PC-3 (cell line): Measurements from ENCODE around the gene SRSF1. TPM values are rescaled to one million over a fixed set of nuclear protein-coding genes. Genes with fewer than 3 reads are reported as not detected.

Experiments
- ATAC-seq: fragments of 200-7000 bp; cut with Tn5 transposase; 2 replicates; pipeline ENCODE4 v1.9.1; 2020; ENCODE audit warnings: mild to moderate bottlenecking, moderate library complexity
- Bru-seq: library from RNA; stranded (reverse); fragments of 400-500 nt; gene quantifications from one replicate; lab custom pipeline; 2021; lab: Mats Ljungman, UMichigan
- BruChase-seq, 2 experiments: library from RNA; stranded (reverse); fragments of 400-500 nt; gene quantifications; one replicate each; lab custom pipeline; 2021; lab: Mats Ljungman, UMichigan
- BruUV-seq: library from RNA; stranded (reverse); fragments of 400-500 nt; replicated peaks from 2 replicates; lab custom pipeline; 2021; lab: Mats Ljungman, UMichigan
- CTCF ChIA-PET: fragments of 300-600 bp; sonication (Branson Sonifier 250); formaldehyde crosslinking; loops from one replicate; lab custom pipeline; 2022; ENCODE audit warnings: antibody characterized with exemption; lab: Charles Lee
- POLR2A ChIA-PET: fragments of 300-600 bp; sonication (Branson Sonifier 250); formaldehyde crosslinking; loops from one replicate; lab custom pipeline; 2022; ENCODE audit warnings: antibody characterized with exemption; ENCODE audit not compliant: unreplicated experiment; lab: Charles Lee
- DNase-seq: peaks from one replicate; pipeline ENCODE4 v3.0.0-alpha.2; 2015
- H2AFZ ChIP-seq: fragments of 300-600 bp; sonication (generic); 2 replicates; pipeline ENCODE4 v1.6.0; 2016; ENCODE audit warnings: antibody characterized with exemption, low read length
- H3F3A ChIP-seq: fragments of 300-600 bp; sonication (generic); one replicate; pipeline ENCODE4 v1.6.0; 2017; ENCODE audit warnings: antibody characterized with exemption, low read length, control low read depth, mild to moderate bottlenecking; ENCODE audit not compliant: unreplicated experiment
- H3K27ac ChIP-seq: fragments of 300-600 bp; sonication (generic); 2 replicates; pipeline ENCODE4 v1.5.1; 2016; ENCODE audit warnings: mild to moderate bottlenecking, low read length
- H3K27me3 ChIP-seq: fragments of 300-600 bp; sonication (generic); 2 replicates; pipeline ENCODE4 v1.6.1; 2016; ENCODE audit warnings: low read length, mixed read lengths
- H3K36me3 ChIP-seq: fragments of 300-600 bp; sonication (generic); 2 replicates; pipeline ENCODE4 v1.6.1; 2016; ENCODE audit warnings: low read depth, mixed run types, low read length, mixed read lengths
- H3K4me1 ChIP-seq: fragments of 300-600 bp; sonication (generic); 2 replicates; pipeline ENCODE4 v1.5.1; 2016; ENCODE audit warnings: low read length; ENCODE audit not compliant: insufficient read depth
- H3K4me2 ChIP-seq: fragments of 300-600 bp; sonication (generic); 2 replicates; pipeline ENCODE4 v1.6.0; 2016; ENCODE audit warnings: low read length
- H3K4me3 ChIP-seq: fragments of 300-600 bp; sonication (generic); 2 replicates; pipeline ENCODE4 v1.5.1; 2016; ENCODE audit warnings: mild to moderate bottlenecking, low read length, mixed read lengths
- H3K79me2 ChIP-seq: fragments of 300-600 bp; sonication (generic); 2 replicates; pipeline ENCODE4 v1.6.1; 2017; ENCODE audit warnings: low read length, mixed read lengths
- H3K9ac ChIP-seq: fragments of 300-600 bp; sonication (generic); 2 replicates; pipeline ENCODE4 v1.6.0; 2016; ENCODE audit warnings: mild to moderate bottlenecking, low read length
- H3K9me2 ChIP-seq: fragments of 300-600 bp; sonication (generic); replicated peaks from 2 replicates; pipeline ENCODE4 v1.6.1; 2016; ENCODE audit warnings: mixed run types, low read length, mixed read lengths
- H3K9me3 ChIP-seq: fragments of 300-600 bp; sonication (generic); 2 replicates; pipeline ENCODE4 v1.6.1; 2016; ENCODE audit warnings: low read length, mixed read lengths
- H4K20me1 ChIP-seq: fragments of 300-600 bp; sonication (generic); 2 replicates; pipeline ENCODE4 v1.6.1; 2016; ENCODE audit warnings: low read length, mixed read lengths
- CTCF ChIP-seq: fragments of 300-600 bp; sonication (generic); conservative IDR thresholded peaks from 2 replicates; pipeline ENCODE4 v1.5.1; 2017; ENCODE audit warnings: antibody characterized with exemption, low read depth, mild to moderate bottlenecking, low read length
- EZH2 ChIP-seq: fragments of 300-600 bp; sonication (generic); IDR thresholded peaks from one replicate; pipeline ENCODE4 v1.6.1; 2017; ENCODE audit warnings: antibody characterized with exemption, mild to moderate bottlenecking, low read length; ENCODE audit not compliant: unreplicated experiment
- EZH2phosphoT487 ChIP-seq: fragments of 300-600 bp; sonication (generic); IDR thresholded peaks from 2 replicates; pipeline ENCODE4 v1.6.1; 2018; ENCODE audit warnings: mild to moderate bottlenecking, antibody characterized with exemption, low read length, borderline replicate concordance
- intact Hi-C: fragments of 100-400 bp; cut with micrococcal nuclease; formaldehyde crosslinking; loops from 2 replicates; pipeline ENCODE4 v1.9.0; 2023
- long read RNA-seq: library from polyadenylated mRNA; unstranded; transcript quantifications from one replicate; pipeline ENCODE4 v2.0.0, GENCODE V29; 2021; ENCODE audit not compliant: unreplicated experiment
- total RNA-seq: library from RNA; depleted of rRNA; stranded (reverse); fragments of >200 nt; gene quantifications from 2 replicates; pipeline ENCODE4 v1.2.3, GENCODE V29; 2014; rRNA removed

SRSF1 gene
- total RNA-seq (325 and 342 TPM in 2 replicates), Bru-seq, nascent RNA (percentile 100 among the genes with signal in this experiment), BruChase-seq, experiment 1, labeled RNA remaining after a 6-hour chase (percentile 100 among the genes with signal in this experiment), BruChase-seq, experiment 2, labeled RNA remaining after a 2-hour chase (percentile 100 among the genes with signal in this experiment)
- long read RNA-seq, transcript SRSF1-204 (4 exons, 1,720 nt): minor isoform, 40 of 154 reads
- long read RNA-seq, transcript SRSF1-201 (4 exons, 1,513 nt): major isoform, 86 of 154 reads
- long read RNA-seq, partial matches to known transcripts: 13 of 154 reads
- long read RNA-seq, other reads (novel, unspliced or antisense): 11 of 154 reads

- Histone ChIP-seq H3K9ac (peak within 1 kb of the TSS; percentile 98), H3K4me1 (peaks cover 29% of the 10 kb centered on the region), H3K36me3 (peaks cover 43% of the 10 kb centered on the region), H3K9me2 (no peaks in the 10 kb centered on the region), H3K4me3 (peak within 1 kb of the TSS; percentile 96), H3F3A (peaks cover 15% of the 10 kb centered on the region), H3K9me3 (no peaks in the 10 kb centered on the region), H4K20me1 (peaks cover 42% of the 10 kb centered on the region), H3K79me2 (peaks cover 56% of the 10 kb centered on the region), H2AFZ (peak within 1 kb of the TSS; percentile 88), H3K4me2 (peak within 1 kb of the TSS; percentile 95), H3K27me3 (no peaks in the 10 kb centered on the region), H3K27ac (peak within 1 kb of the TSS; percentile 90)
- CTCF ChIA-PET: interaction anchor here (0.6 to 0.8 kb wide), 4 partner anchors 41 to 173 kb away, joined by 3 to 6 read pairs (median 4); no protein-coding TSS in a partner anchor
- POLR2A ChIA-PET: interaction anchor here (0.5 to 1.2 kb wide), 11 partner anchors 22 to 527 kb away, joined by 3 to 15 read pairs (median 3); partner anchors contain the start of gene MRPS23
- ATAC-seq (peak; percentile 87), DNase-seq (peak; percentile 99)
- BruUV-seq: TSS peak; percentile 79
- TF ChIP-seq CTCF (no peak), EZH2 (no peak), EZH2phosphoT487 (no peak)
- intact Hi-C loops: loop anchor here (1.0 kb wide), 1 partner anchor 77 kb away; no protein-coding TSS in a partner anchor
Measured at GRCh38 chr17:58006924-58007780, at the start of gene SRSF1. Gene SRSF1 (minus strand): TSS chr17:58007246. CDS start chr17:58007137, 109 bp downstream.

GRCh38 chr17:58056476-58056875 is 49.4 kb upstream of the SRSF1 start:
- BruUV-seq: no TSS peak
- POLR2A ChIA-PET: no interaction called here

More at GRCh38 chr17:58056476-58056875, 49.4 kb upstream of the SRSF1 start:
- Histone ChIP-seq H3K9me3 (no peaks in the 10 kb centered on the region), H3F3A (no peaks in the 10 kb centered on the region), H3K79me2 (no peaks in the 10 kb centered on the region), H3K9ac (no peak overlapping the region), H3K9me2 (no peaks in the 10 kb centered on the region), H3K4me3 (no peak overlapping the region), H3K36me3 (no peaks in the 10 kb centered on the region), H3K4me2 (peak overlapping the region; percentile 32), H4K20me1 (no peaks in the 10 kb centered on the region), H2AFZ (peak overlapping the region; percentile 42; the same call in 1 of the 2 replicates), H3K27ac (no peak overlapping the region), H3K4me1 (peaks cover 12% of the 10 kb centered on the region), H3K27me3 (no peaks in the 10 kb centered on the region)
- DNase-seq (peak; percentile 69), ATAC-seq (peak; percentile 78)
- TF ChIP-seq EZH2: no peak
- no peak for TF ChIP-seq EZH2phosphoT487
- no peak for TF ChIP-seq CTCF
- intact Hi-C loops: no loop called here
- CTCF ChIA-PET: no interaction called here
